Muscle layer of colon (tissue), 2 donors: ENCODE measurements around the gene NTN1.
A peak's percentile ranks its signal among the peaks of the same experiment; 100 is the strongest.

Source experiments
- H3K27ac ChIP-seq: one replicate; pipeline ENCODE4 v1.7.0; 2013; ENCODE audit warnings: low read depth, mild to moderate bottlenecking, low read length, moderate library complexity
- H3K27me3 ChIP-seq, 2 donors: one replicate each; pipeline ENCODE4 v1.7.0; 2013; ENCODE audit warnings: low read length in 2 of 2, mild to moderate bottlenecking in 2 of 2; ENCODE audit not compliant: insufficient read depth in 2 of 2, control insufficient read depth in 1 of 2
- H3K36me3 ChIP-seq: one replicate; pipeline ENCODE4 v1.7.0; 2013; ENCODE audit warnings: mild to moderate bottlenecking, low read length; ENCODE audit not compliant: insufficient read depth
- H3K4me1 ChIP-seq: one replicate; pipeline ENCODE4 v1.7.0; 2013; ENCODE audit warnings: mild to moderate bottlenecking, low read length; ENCODE audit not compliant: insufficient read depth
- H3K4me3 ChIP-seq, 2 donors: one replicate each; pipeline ENCODE4 v1.7.0; 2013; ENCODE audit warnings: low read length in 2 of 2, low read depth in 1 of 2, mild to moderate bottlenecking in 1 of 2, moderate library complexity in 1 of 2
- H3K9ac ChIP-seq: one replicate; pipeline ENCODE4 v1.7.0; 2013; ENCODE audit warnings: low read length
- H3K9me3 ChIP-seq: one replicate; pipeline ENCODE4 v1.7.0; 2013; ENCODE audit warnings: mild to moderate bottlenecking, low read length
- donor health status: abdominal sarcoma.
- donor health status: Adenocarcinoma of cecum.

The NTN1 gene

DNA sequence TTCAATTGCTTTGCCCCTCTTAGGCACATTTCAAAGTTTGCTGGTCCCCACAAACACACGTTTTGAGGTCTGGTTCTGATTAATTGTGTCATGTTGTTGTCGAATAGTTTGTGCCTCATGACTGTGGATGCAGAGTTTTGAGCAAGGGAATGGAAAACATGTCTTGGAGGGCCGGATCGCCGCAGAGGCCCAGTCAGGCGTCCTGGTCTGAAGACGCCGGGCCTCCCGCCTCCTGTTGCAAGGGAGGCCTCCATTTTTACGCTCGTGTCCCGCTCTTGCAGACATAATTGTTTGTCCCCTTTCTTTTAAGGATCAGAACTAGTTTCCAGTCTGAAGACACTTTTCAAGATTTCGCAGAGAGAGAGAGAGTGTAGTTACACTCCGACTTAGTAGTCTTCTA is 3.2 kb downstream of the NTN1 start:
- Histone ChIP-seq H3K4me1 (peaks cover 15% of the 10 kb centered on the region), H3K4me3 (no peak overlapping the region), H3K9me3 (no peaks in the 10 kb centered on the region), H3K27ac (peak overlapping the region; percentile 12), H3K27me3 (peaks cover 0 to 14% of the 10 kb centered on the region in 2 donors), H3K9ac (no peak overlapping the region), H3K36me3 (no peaks in the 10 kb centered on the region)

DNA sequence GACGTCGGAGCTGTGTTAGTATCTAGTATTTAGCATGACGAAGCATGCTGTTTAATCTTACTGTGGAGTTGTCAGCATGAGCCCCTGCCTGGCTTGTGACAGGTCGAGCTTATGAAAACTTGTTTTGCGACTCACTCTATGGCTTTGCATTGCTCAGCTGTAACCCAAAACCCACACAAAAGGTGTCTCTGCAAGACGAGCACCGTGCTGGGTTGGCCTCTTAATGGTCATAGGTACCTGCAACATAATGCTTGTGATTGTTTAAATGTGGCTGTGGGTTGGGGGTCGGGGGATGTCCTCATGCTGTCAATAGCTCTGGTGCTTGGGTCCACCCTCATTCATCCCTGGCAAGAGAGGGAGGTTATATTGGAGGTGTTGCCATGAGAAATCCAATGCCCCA is 5.4 kb downstream of the NTN1 start:
- no peak overlapping the region for H3K4me3 ChIP-seq
- no peaks in the 10 kb centered on the region for H3K9me3 ChIP-seq
- H3K36me3 ChIP-seq, result no peaks in the 10 kb centered on the region
- peaks cover 11% of the 10 kb centered on the region for H3K4me1 ChIP-seq
- H3K27me3 ChIP-seq, result peaks cover 0 to 14% of the 10 kb centered on the region in 2 donors
- H3K9ac ChIP-seq, result no peak overlapping the region
- no peak overlapping the region for H3K27ac ChIP-seq

DNA sequence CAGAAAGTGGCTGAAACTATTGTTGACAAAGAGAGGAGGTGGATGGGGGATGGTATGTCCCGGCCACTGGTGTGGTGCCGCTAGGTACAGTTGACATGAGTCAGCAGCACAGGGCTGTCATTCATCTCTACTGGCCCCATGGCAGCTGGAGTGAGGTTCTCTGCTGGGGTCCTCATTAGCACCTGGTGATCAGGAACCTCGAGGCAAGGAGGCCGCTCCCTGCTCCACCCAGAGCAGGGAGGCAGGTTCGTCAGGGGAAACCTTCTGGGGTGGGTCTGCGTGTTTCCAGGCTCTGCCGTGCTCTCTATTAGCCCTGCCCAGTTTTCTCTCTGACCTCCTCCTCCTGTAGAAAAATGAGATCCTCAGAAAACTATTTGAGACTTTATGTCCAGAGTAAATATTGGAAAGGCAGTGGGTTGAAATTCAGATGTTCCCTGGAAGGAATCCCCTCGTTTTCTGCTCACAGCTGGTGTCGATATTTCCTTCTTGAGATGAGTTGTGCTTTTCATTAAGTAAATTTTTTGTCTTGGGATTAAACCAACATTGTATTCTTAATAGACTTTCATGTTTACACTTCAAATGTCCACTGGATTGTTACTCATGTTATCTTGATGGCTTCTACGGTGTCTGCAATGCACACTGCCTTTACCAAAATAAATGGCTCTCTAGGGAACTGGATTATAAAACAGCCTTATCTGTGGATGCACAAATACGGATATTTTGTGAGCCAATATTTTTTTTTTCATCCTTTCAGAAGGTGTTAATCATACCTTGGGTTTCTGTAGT is 7.1 kb downstream of the NTN1 start:
- no peaks in the 10 kb centered on the region for H3K27me3 ChIP-seq
- peaks cover 11% of the 10 kb centered on the region for H3K4me1 ChIP-seq
- no peak overlapping the region for H3K9ac ChIP-seq
- H3K9me3 ChIP-seq, result no peaks in the 10 kb centered on the region
- H3K27ac ChIP-seq, result no peak overlapping the region
- H3K4me3 ChIP-seq, result no peak overlapping the region
- H3K36me3 ChIP-seq, result no peaks in the 10 kb centered on the region

DNA sequence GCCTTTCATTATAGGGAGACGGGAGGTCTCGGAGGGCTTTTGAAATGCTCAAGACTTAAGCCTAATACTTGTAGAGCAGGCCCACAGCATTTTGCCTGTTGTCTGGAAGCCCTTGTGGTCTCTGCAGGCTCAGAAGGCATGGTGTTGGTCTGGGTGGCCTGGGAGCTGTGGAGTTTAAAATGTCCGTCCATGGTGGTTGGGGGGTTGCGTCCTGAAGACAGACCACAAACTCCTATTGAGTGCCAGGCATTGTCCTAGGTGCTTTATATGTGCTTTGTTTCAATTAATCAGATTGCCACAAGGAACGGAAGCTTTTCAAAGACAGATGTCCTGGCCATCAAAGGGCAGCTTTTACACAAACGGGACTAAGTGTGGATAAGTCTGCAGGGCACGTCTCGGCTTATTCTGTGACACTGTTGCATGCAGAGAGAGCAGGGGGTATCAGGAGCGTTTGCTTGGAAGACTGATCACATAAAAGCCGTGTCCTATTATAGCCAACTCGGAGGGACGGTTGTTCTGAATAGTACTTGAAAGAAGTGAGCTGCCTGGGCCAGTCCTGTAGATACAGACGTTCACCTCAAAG is 7.8 kb downstream of the NTN1 start:
- Histone ChIP-seq H3K9ac (no peak overlapping the region), H3K27me3 (no peaks in the 10 kb centered on the region), H3K36me3 (no peaks in the 10 kb centered on the region), H3K4me1 (peaks cover 7% of the 10 kb centered on the region), H3K9me3 (no peaks in the 10 kb centered on the region), H3K27ac (no peak overlapping the region), H3K4me3 (no peak overlapping the region)

DNA sequence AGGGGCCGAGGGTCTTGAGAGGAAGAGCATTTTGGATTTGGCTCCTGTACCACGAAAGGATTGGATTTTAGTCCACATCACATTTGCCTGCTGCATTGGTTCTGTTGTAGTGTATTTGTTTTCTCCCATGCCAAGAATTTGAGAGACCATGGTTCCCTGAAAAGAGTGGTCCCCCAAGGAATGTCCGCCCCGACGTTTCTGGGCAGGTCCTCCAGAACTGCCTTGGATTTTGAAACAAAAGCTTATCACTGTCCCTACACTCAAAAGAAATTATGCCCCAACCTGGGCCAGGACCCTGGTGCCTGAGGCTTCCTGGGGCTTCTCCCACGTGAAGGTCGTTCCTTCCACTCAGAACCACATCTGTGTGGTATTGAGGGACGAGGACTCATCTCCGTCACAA is 10.8 kb downstream of the NTN1 start:
- Histone ChIP-seq H3K9me3 (no peaks in the 10 kb centered on the region), H3K27ac (no peak overlapping the region), H3K4me3 (no peak overlapping the region), H3K27me3 (no peaks in the 10 kb centered on the region), H3K36me3 (no peaks in the 10 kb centered on the region), H3K9ac (no peak overlapping the region), H3K4me1 (peaks cover 7% of the 10 kb centered on the region)

DNA sequence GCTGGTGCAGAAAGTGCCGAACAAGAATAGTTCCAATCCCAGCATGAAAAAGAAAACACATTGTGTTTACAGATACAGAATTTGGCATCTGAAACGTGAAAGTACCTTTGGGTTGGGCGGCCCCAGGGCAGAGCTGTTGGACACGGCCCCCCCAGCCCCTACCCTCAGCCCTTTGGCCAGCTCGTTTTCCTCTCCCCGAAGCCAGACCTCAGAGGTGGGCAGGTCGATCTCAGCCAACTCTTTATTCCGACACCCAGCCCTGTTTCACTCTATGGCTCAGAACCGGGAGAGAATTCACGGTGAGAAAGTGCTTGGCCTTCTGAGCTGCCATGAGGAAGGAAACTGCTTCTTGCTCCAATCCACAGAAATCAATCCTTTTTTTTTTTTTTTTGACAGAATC is 11.3 kb downstream of the NTN1 start:
- Histone ChIP-seq H3K27ac (no peak overlapping the region), H3K4me3 (no peak overlapping the region), H3K36me3 (no peaks in the 10 kb centered on the region), H3K9ac (no peak overlapping the region), H3K4me1 (peaks cover 6% of the 10 kb centered on the region), H3K27me3 (no peaks in the 10 kb centered on the region), H3K9me3 (no peaks in the 10 kb centered on the region)

DNA sequence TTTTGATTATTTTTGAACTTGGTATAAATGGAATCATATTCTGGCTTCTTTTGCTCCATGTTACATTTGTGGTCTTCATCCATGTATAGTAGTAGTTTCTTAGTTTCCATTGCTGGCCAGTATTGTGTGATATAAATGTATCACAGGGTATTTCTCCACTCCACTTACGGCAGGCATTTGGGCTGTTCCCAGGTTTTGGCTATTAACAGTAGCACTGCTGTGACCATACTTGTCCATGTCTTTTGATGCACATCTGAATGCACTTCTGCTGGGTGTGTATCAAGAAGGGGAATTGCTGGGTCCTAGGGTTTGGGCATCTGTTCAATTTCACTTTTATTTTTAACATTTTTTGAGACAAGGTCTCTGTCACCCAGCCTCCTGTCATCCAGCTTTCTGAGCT is 13.9 kb downstream of the NTN1 start:
- Histone ChIP-seq H3K27ac (no peak overlapping the region), H3K36me3 (no peaks in the 10 kb centered on the region)

DNA sequence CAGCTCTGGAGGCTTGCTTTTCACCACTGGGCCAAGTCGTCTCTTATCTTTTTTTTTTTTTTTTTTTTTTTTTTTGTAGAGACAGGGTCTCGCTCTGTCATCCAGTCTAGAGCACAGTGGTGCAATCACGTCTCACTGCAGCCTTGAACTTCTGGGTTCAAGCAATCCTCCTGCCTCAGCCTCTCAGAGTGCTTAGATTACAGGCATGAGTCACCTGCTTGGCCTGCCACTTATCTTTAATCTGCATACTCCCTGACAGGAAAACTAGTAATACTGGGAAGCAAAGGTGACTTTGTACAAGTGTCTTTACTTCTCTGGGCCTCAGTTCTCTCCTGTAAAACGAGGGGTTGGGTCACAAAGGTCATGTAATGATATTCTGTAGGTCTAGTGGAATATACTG is 15.0 kb downstream of the NTN1 start:
- Histone ChIP-seq H3K4me1 (no peaks in the 10 kb centered on the region), H3K9ac (no peak overlapping the region), H3K9me3 (no peaks in the 10 kb centered on the region), H3K27ac (no peak overlapping the region), H3K4me3 (no peak overlapping the region), H3K27me3 (no peaks in the 10 kb centered on the region), H3K36me3 (no peaks in the 10 kb centered on the region)

More for the DNA sequence above, 13.9 kb downstream of the NTN1 start:
- Histone ChIP-seq H3K4me1 (no peaks in the 10 kb centered on the region), H3K9me3 (no peaks in the 10 kb centered on the region), H3K9ac (no peak overlapping the region), H3K27me3 (no peaks in the 10 kb centered on the region), H3K4me3 (no peak overlapping the region)

DNA sequence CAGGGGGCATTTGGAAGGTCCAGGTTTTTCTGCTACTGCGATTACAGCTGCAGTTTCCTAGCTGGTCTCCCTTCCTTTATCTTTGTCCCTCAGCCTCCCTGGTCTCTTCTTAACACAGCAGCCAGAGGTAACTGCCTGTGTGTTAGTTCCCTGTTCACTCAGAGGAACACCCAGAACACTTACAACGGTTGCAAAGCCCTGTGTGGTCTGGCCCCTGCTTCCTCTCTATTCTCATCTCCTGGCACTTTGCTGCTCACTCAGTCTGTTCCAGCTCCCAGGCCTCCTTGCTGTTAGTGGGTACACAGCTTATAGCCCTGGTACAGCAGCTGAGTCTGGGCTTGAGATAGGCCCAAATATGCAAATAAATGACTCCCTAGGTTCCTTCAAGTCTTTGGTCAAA is 16.4 kb downstream of the NTN1 start:
- Histone ChIP-seq H3K27ac (no peak overlapping the region), H3K4me1 (no peaks in the 10 kb centered on the region), H3K27me3 (no peaks in the 10 kb centered on the region), H3K36me3 (no peaks in the 10 kb centered on the region), H3K9me3 (no peaks in the 10 kb centered on the region), H3K9ac (no peak overlapping the region), H3K4me3 (no peak overlapping the region)

DNA sequence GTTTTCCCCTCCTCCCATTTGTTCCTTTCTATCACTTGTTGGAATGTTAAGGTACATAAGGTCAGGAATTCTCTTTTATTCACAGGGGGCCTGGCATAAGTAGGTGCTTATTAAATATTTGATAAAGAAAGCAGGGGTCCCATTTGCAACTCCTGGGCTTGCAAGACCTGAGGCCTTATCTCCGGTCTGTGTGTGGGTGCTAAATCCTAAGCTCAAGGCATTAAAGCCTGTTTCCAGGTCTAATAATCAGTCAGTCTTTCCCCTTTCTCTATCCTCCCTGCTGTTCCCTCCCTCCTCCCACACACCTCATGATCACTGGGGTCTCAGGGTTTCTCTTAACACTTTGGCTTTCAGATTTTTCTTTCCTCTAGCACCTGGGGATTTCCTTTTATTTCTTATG is 17.1 kb downstream of the NTN1 start:
- no peaks in the 10 kb centered on the region for H3K36me3 ChIP-seq
- no peak overlapping the region for H3K27ac ChIP-seq

DNA sequence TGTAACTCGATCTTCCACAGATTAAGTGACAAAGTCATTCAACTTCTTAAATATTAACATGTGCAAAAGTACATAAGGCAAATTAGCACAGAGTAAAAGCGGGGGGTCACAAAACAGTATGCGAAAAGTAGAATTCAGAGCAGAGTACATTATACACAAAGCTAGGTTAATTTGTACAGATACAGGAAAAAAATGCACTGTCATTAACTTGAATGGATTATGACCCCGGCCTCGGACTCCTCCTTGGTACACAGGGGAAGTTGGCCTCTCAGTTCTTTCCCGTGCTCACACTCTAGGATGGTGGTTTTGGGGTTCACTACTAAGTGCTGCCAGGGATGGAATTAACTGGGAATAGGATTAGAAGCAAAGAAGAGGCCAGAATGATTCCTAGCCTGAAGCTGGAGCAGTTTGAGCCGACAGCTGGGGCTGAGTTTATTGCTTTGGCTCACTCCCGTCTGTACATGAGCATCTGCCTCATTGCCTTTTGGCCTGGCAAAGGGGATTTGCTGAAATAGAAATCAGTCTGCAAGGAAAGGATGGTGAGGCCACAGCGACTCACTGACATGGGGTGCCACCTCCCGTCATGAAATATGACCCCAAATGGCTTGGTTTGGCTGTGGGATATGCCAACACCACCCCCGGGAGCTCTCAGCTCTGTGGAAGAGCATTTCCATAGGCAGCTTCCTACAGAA is 23.6 kb downstream of the NTN1 start:
- no peak overlapping the region for H3K27ac ChIP-seq
- no peaks in the 10 kb centered on the region for H3K27me3 ChIP-seq
- H3K4me3 ChIP-seq, result no peak overlapping the region
- no peaks in the 10 kb centered on the region for H3K36me3 ChIP-seq
- no peaks in the 10 kb centered on the region for H3K9me3 ChIP-seq
- H3K9ac ChIP-seq, result no peak overlapping the region
- peaks cover 9% of the 10 kb centered on the region for H3K4me1 ChIP-seq

More for the DNA sequence above, 17.1 kb downstream of the NTN1 start:
- H3K9me3 ChIP-seq, result no peaks in the 10 kb centered on the region
- no peaks in the 10 kb centered on the region for H3K27me3 ChIP-seq
- H3K4me3 ChIP-seq, result no peak overlapping the region
- no peaks in the 10 kb centered on the region for H3K4me1 ChIP-seq
- no peak overlapping the region for H3K9ac ChIP-seq
